ENCODE measurements around the gene CPAMD8.

Gene CPAMD8

DNA sequence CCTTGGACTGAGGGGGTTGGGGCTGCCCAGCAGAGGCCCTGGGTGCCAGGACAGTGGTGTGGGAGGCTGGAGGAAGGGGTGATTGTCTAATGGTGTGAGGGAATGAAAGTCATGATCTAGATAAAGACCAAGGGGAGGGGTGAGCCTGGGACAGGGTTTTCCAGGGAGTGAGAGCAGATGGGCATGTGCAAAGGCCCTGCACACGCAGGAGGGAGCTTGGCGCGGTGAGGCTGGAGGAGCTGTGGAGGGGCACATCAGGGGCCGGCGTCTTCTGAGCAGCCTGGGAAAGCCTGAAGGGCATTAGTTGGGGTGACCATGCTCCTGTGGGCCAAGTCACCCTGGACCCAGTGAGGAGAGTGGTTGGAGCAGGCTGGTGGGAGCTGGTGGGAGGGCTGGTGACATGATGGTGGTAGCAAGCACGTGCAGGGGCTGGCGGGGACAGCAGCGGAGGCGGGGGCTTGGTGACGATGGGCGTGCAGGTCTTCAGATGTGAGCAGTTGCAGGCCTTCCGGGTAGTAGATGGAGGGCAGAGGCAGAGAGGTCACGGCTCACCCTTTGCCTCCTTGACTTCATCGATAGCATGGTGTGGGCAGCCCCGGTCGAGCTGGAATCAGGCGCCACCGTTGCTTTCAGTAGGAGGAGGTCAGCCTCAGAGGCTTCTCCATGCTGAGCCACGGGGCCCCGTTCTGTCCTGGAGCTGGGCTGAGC, 158.0 kb downstream of the CPAMD8 start:
- no peak for DNase-seq

DNA sequence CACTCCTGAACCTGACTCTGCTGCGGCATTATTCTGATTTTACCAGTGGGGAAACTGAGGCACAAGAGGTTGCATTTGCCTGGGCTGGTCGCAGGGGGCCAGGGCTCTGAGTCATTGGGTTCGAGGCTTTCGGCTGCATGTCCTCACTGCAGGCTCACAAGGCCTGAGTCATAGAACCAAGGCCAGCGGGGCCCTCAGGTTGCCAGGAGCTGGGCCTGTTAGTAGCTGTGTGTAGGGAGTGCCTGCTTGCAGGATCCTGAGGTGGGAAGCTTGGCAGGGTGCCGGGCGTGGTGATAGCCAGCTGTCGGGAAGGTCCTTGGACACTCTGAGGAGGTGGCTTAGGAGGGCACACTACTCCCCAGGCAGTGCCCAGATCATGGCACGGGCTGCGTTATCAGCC, 159.4 kb downstream of the CPAMD8 start:
- DNase-seq, result no peak

DNA sequence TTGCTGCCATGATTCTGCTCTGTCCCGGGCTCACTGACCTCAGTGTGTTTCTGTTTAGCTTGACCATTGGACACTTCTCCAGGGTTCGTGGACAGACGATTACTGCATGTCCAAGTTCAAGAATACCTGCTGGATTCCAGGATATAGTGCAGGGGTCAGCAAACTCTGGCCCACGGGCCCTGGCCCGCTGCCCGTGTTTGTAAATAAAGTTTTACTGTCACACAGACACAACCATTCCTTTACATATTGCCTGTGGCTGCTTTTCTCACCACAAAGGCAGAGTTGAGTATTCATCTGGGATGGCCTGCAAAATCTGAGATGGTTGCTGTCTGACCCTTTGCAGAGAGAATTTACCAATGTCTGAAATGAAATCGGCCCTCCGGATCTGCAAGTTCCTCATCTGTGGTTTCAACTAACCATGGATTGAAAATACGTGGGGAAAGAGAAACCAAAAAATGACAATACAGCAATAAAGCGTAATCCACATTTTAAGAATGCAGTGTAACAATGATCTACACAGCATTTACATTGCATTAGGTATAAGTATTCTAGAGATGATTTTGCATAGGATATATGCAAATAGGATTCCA, 163.7 kb downstream of the CPAMD8 start:
- no peak for DNase-seq

GRCh38 chr19:16861834-16862233, 164.8 kb downstream of the CPAMD8 start:
- no peak for DNase-seq

GRCh38 chr19:16861011-16861410, 165.6 kb downstream of the CPAMD8 start:
- no peak for DNase-seq

GRCh38 chr19:16860118-16860517, 166.5 kb downstream of the CPAMD8 start:
- no peak for DNase-seq

- no peak for DNase-seq
Measured at GRCh38 chr19:16859626-16860025, 167.0 kb downstream of the CPAMD8 start.

- DNase-seq, result no peak
Measured at GRCh38 chr19:16856091-16856490, 170.5 kb downstream of the CPAMD8 start.

DNA sequence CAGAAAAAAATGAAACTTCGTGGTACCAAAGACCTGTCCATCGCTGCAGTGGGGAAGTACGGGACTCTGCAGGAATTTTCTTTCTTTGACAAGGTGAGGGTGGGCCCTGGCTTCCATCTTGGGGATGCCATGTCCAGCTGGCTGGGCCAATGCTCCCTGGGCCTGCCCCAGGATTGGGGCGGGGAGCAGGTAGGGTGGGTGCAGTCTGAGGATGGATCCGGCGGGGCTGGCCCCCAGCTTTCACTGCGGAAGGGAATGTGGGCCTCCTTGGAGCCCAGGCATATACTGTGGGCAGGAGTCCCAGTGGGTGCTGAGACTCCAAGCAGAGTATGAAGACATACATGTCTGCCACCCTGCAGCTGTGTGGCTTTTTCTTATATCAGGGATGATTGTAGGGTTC, 173.5 kb downstream of the CPAMD8 start:
- no peak for DNase-seq

GRCh38 chr19:16851031-16851712, 175.4 kb downstream of the CPAMD8 start:
- DNase-seq, result no peak

- DNase-seq, result no peak
Measured at GRCh38 chr19:16850133-16850532, 176.5 kb downstream of the CPAMD8 start.

DNA sequence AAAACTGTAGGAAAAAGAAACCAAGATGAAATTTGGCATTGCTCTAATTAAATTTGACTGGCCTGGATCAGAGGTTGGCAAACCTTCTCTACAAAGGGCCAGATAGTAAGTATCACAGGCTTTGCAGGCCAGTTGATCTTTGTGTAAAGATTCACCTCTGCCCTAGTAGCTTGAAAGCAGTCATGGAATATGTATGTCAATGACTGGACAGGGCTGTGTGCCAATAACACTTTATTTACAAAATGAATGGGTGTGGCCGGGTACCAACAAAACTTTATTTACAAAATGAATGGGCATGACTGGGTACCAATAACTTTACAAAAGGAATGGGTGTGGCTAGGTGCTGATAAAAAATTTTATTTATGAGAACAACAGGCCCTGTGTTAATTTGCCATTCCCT, 177.4 kb downstream of the CPAMD8 start:
- DNase-seq, result no peak

- DNase-seq, result no peak
Measured at GRCh38 chr19:16847430-16847829, 179.2 kb downstream of the CPAMD8 start.

- DNase-seq, result no peak
Measured at GRCh38 chr19:16846901-16847300, 179.7 kb downstream of the CPAMD8 start.

All from 8988T (cell line).